ENCODE results near the gene VAT1L. TPM values are rescaled to one million over a fixed set of nuclear protein-coding genes. Genes with fewer than 3 reads are reported as not detected.

Gene VAT1L
- total RNA-seq, 2 experiments from 2014 or later, result not detected

DNA sequence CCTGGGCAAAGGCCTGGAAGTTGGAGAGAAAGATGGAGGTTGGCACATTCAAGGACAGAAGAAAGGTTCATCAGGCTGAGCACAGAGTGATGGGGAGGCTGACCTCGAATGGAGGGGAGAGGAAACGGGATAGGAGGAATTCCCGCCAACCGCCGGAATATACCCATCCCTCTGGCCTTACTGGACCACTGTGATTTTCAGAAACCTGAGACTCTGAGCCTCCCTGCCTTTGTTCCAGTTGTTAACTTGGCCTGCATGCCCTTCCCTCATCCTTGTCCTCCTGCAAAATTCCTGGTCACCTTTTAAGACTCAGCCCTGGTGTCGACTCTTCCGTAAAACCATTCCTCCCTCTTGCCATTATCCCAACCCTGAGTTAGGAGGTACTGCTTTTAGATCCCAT lies 107.6 kb downstream of the VAT1L start:
- ChIA-PET CTCF (no interaction called here), POLR2A (no interaction called here)
- intact Hi-C loops (cut with micrococcal nuclease), result no loop called here
- no peak overlapping the region for H3K27ac Mint-ChIP-seq
- no peaks in the 10 kb centered on the region for H3K9me3 Mint-ChIP-seq
- no peaks in the 10 kb centered on the region for H3K36me3 Mint-ChIP-seq (ENCODE audit: low read depth)
- no peak for TF ChIP-seq CTCF (IDR thresholded peaks at IDR 0.05)
- H3K27me3 Mint-ChIP-seq, result peaks cover 6% of the 10 kb centered on the region
- no peaks in the 10 kb centered on the region for H3K4me1 Mint-ChIP-seq (ENCODE audit: low read depth)
- no peak overlapping the region for H3K4me3 Mint-ChIP-seq
- ATAC-seq, result no peak
- no peak for DNase-seq

DNA sequence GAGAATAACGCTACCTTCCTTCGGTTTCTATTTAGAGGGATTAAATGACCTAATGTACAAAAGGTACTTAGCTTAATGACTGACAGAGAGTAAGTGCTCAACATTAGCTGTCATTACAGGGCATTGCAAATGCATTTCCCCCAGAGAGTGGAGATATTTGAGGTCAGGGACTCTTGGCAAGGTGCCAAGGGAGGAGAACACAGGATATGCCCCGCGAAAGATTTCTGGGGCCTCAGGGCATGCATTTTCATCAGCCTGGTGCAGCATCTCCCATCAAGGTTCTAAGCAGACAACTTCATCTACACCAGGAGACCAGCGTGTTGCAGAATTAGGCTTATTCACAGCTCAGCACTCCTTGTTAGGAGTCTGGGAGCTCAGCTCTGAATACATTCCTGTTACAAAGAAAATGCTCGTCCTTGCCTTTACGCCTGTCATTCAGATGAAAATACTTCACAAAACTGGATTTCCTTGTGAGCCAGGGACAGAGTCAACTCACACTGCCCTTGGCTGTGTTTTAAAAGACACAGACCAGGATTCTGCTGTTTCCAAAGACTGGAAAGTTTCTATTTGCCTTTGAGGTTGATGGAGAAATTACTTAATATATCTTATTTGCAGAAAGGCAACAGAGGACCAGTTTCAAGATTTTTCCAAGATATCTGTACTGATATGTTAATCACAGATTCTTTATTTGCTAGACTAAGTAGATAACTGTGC lies 108.2 kb downstream of the VAT1L start:
- H3K27ac Mint-ChIP-seq, result no peak overlapping the region
- no peak for ATAC-seq
- peaks cover 6% of the 10 kb centered on the region for H3K27me3 Mint-ChIP-seq
- ChIA-PET POLR2A (no interaction called here), CTCF (no interaction called here)
- no peak for TF ChIP-seq CTCF (IDR thresholded peaks at IDR 0.05)
- intact Hi-C loops (cut with micrococcal nuclease), result no loop called here
- no peaks in the 10 kb centered on the region for H3K9me3 Mint-ChIP-seq
- H3K36me3 Mint-ChIP-seq (ENCODE audit: low read depth), result no peaks in the 10 kb centered on the region
- H3K4me1 Mint-ChIP-seq (ENCODE audit: low read depth), result no peaks in the 10 kb centered on the region
- H3K4me3 Mint-ChIP-seq, result no peak overlapping the region
- no peak for DNase-seq

DNA sequence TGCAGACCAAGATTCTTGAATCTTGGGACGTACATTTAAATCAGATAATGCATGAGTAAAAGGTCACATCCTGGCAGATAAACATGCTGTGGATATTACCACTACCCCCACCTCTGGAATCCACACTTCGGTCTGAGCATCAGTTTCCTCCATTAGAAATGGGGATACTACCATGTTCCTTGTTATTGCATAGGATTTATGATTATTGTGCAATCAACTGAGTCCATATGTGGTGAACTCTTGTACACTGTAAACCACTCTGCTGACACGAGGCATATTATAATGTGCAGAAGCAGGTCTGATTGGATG lies 108.7 kb downstream of the VAT1L start:
- no peak overlapping the region for H3K27ac Mint-ChIP-seq
- ChIA-PET POLR2A (no interaction called here), CTCF (no interaction called here)
- DNase-seq (no peak), ATAC-seq (no peak)
- H3K4me1 Mint-ChIP-seq (ENCODE audit: low read depth), result no peaks in the 10 kb centered on the region
- intact Hi-C loops (cut with micrococcal nuclease), result no loop called here
- no peaks in the 10 kb centered on the region for H3K36me3 Mint-ChIP-seq (ENCODE audit: low read depth)
- H3K4me3 Mint-ChIP-seq, result no peak overlapping the region
- no peaks in the 10 kb centered on the region for H3K9me3 Mint-ChIP-seq
- peaks cover 6% of the 10 kb centered on the region for H3K27me3 Mint-ChIP-seq
- TF ChIP-seq CTCF (IDR thresholded peaks at IDR 0.05), result no peak

DNA sequence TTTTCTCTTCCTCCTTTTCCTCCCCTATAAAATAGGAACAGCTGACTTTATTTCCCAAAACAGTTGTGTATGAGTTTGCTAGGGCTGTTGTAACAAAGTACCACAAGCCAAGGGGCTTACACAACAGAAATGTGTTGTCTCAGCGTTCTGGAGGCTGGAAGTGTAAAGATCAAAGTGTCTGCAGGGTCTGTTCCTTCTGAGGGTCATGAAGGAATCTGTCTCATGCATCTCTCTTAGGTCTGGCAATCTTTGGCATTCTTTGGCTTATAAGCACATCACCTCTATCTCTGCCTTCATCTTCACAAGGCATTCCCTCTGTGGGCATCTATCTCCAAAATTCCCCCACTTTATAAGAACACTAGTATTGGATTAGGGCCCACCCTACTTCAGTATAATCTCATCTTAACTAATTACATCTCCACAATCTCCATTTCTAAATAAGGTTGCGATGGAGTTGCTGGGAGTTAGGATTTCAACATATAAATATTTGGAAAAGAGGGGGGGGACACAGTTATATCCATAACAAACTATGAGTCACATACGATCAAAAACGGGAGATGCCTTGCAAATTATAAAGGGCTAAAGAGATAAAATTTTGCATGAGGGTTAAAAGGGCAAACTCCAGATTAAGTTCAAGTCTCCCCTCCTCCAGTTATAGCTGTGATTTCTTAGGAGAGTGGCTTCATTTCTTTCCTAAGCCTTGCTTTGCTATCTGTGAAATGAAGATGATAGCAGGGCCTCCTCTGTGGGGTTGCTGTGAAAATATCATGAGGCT lies 109.7 kb downstream of the VAT1L start:
- DNase-seq (no peak), ATAC-seq (no peak)
- no peaks in the 10 kb centered on the region for H3K4me1 Mint-ChIP-seq (ENCODE audit: low read depth)
- intact Hi-C loops (cut with micrococcal nuclease), result no loop called here
- peaks cover 7% of the 10 kb centered on the region for H3K27me3 Mint-ChIP-seq
- H3K9me3 Mint-ChIP-seq, result no peaks in the 10 kb centered on the region
- no peak overlapping the region for H3K4me3 Mint-ChIP-seq
- no peak overlapping the region for H3K27ac Mint-ChIP-seq
- POLR2A ChIA-PET, result no interaction called here
- no peak for TF ChIP-seq CTCF (IDR thresholded peaks at IDR 0.05)
- CTCF ChIA-PET, result no interaction called here
- no peaks in the 10 kb centered on the region for H3K36me3 Mint-ChIP-seq (ENCODE audit: low read depth)

DNA sequence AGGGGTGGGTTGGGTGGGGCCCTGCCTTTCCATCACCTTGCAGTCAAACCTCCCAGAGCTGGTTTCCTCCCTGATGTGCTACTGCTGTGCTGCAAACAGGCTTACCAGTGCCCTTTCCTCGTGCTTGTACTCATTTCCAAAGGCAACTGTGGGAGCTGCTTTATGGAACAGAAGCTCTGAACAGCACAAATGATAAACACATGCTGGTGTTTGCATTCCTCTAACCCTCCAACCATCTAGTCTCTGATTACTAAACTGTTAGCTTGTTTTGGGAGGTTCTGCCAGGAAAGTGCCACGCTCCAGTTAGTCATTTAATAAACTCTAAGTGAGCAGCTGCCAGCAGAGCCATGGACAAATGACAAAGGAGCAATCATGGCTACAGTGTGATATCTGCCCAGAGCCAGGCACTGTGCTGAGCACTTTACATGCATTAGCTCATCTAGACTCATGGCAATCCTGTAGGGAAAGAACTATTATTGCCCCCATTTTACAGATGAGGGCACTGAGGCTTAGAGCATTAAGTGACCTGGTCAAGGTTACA lies 110.4 kb downstream of the VAT1L start:
- Mint-ChIP-seq H3K27me3 (peaks cover 7% of the 10 kb centered on the region), H3K36me3 (ENCODE audit: low read depth) (no peaks in the 10 kb centered on the region), H3K9me3 (no peaks in the 10 kb centered on the region), H3K27ac (no peak overlapping the region), H3K4me3 (no peak overlapping the region), H3K4me1 (ENCODE audit: low read depth) (no peaks in the 10 kb centered on the region)
- ChIA-PET CTCF (no interaction called here), POLR2A (no interaction called here)
- TF ChIP-seq CTCF (IDR thresholded peaks at IDR 0.05), result no peak
- intact Hi-C loops (cut with micrococcal nuclease), result no loop called here
- DNase-seq (no peak), ATAC-seq (no peak)

Data from activated CD8-positive, alpha-beta T cell treated with anti-CD3 and anti-CD28 coated beads for 36 hours (primary cell).